GM21723 (cell line): ENCODE measurements around the gene STOML3.
"Not testable (repeated sequence)": the region's sequence is repeated elsewhere in the genome, so short reads cannot be mapped to it uniquely, and the experiment has no call there.

Experiments
- ATAC-seq: cut with Tn5 transposase; IDR thresholded peaks from one replicate; pipeline ENCODE4 v1.9.1; 2021; ENCODE audit warnings: mild to moderate bottlenecking, moderate library complexity; ENCODE audit not compliant: unreplicated experiment

STOML3 gene

GRCh38 chr13:38990693-38991092 lies at the start of gene STOML3:
STOML3 (minus strand) TSS chr13:38990831; CDS start chr13:38990721, 110 bp downstream.
- no peak for ATAC-seq

DNA sequence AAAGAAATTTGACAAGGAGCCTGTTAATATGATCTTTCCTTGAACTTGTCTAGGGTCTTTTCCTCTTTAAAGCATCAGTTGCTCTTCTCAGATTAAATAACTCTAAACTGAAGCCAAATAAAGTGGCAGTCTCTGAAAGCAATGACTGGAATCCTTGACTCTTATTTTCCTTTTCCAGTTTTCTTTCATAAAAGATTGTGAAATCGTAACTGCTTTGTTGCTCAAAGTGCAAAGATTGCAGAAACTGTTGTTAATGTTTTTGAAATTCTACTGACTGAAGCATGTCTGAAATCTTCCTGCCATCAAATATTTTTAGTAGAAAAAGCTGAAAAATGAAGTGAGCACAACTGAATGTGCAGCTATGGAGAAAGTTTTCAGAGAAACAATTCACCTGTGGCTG lies 49.6 kb upstream of the STOML3 start:
- ATAC-seq, result no peak

DNA sequence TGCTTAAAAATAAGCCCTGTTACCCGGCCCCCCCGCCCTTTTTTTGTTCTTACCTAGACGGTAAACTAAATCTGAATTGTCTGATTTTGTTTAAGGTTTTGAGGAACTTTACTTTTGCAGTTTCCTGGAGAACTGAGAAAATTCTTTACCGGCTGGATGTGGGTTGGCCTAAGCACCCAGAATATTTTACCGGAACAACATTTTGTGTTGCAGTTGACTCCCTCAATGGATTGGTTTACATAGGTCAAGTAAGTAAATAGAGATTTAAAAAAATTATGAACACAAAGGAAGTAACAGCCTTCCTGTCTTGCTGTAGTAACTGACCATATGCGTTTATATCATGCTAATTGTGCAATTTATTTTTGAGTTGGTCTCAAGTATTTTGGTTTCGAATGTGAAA lies 48.4 kb upstream of the STOML3 start:
- ATAC-seq, result no peak

DNA sequence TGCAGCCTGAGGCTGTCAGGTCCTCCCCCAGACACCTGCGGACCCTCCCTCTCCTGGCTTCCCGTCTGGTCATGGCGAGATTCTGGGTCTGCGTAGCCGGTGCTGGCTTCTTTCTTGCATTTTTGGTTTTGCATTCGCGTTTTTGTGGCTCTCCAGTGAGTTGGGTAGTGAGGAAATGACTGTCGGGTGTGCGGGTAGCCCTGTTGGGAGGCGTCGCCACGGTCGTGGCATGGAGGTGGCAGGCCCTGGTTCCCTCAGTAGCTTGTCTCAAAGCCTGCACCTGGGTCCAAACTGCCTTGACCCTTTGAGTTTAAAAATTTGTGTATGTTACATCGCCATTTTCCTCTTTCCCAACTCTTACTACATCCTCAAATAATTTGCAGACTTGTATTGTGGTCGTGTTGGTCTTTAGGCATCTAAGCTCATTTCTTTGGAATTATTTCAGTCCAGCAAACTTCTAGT lies 48.0 kb upstream of the STOML3 start:
- peak; percentile 41 for ATAC-seq

DNA sequence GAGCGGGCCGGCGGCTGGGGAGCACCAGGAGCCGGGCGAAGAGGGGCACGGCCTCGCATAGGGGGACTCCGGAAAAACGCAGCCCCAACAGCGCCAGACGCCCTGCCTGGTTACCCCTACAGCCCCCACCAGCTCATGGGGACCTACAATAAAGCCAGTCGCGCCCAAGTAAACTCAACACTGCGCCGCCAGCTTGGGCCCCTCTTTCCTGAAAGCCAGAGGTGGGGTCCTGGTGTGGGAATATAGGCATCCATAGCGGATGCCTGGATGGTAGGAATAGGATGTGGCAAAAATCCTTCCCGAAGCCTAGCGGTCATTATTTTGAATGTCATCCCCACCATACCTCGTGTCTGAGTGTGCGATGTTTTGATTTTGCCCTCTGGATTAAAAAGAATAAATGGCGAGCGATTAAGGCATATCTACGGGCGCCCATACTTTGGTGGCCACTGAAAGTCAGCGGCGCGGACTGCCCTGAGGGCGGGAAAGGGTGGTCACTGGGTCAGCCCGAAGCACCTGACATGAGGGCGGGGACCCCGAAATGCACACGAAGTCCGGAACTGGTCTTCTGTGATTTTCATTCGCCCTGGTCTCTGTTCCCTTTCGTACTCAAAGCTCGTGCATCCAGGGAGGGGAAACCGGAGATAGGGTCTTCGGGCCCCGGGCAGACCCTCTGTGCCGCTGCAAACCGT lies 47.4 kb upstream of the STOML3 start, which contains the start of the genes NHLRC3 and PROSER1:
Gene NHLRC3 (plus strand): TSS at position 577 of the 689 bp plus-strand sequence. CDS start 184 bp downstream, outside the sequence.
Gene PROSER1 (minus strand): TSS at position 210 of the 689 bp plus-strand sequence. CDS start 847 bp downstream, outside the sequence.
- ATAC-seq, result peak; percentile 75

DNA sequence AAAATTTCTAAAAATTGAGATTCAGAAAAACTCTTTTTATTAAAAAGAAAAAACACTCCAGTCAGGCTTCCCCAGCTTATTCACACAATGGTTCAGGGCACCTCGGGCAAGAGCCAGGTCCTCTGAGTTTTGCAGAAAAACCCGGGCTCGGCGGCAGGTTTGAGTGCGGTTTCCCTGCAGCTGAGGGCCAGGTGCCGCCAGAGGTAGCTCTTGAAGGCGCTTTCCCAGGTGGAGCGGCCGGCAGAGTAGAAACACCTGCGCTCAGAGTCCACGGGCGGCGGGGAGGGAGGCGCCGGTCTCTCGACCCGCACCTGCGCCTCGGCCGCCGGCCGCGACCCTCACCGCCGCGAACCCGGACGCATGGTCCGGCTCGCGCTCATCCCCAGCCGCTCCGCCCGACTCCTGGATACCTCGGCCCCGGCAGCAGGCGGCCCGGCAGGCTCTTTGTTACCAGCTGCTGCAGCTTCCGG lies 46.8 kb upstream of the STOML3 start:
- ATAC-seq, result peak; percentile 25

DNA sequence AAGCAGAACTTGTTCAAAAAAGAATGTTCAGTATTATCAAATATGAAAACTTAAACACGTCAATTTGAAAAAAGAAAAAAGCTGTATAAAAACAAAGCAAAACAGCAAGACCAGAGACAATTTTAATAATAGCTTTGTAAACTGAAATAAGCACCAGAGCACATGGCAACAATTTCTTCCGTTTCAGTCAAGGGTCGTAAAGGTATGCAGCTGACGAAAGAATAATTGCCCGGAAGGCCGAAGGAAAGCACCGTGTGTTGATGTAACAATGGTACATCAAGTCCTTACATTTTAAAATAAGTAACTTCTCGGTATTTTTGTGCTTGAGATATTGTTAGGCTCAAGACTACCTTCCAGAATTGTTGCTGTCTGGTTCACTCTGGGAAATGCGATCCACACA lies 45.6 kb upstream of the STOML3 start:
- no peak for ATAC-seq

GRCh38 chr13:39035799-39036198 lies 45.2 kb upstream of the STOML3 start:
- no peak for ATAC-seq

DNA sequence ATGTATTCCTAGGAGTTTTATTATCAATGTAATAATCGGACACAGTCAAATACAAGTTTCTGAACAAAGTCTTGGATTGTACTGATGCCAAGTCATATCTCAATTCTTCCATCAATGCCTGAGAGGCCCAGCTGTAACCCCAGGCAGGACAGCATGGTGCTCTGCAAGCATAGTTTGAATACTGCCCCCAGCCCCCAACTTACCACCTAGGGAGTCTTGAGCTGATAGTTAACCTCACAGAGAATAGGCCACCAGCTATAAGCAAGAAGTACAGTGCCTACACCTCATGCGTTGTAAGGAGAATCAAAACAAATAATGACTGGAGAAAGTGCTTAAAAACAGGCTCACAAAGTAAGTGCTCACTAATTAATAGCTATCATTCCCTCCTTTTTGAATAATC lies 44.6 kb upstream of the STOML3 start:
- no peak for ATAC-seq

DNA sequence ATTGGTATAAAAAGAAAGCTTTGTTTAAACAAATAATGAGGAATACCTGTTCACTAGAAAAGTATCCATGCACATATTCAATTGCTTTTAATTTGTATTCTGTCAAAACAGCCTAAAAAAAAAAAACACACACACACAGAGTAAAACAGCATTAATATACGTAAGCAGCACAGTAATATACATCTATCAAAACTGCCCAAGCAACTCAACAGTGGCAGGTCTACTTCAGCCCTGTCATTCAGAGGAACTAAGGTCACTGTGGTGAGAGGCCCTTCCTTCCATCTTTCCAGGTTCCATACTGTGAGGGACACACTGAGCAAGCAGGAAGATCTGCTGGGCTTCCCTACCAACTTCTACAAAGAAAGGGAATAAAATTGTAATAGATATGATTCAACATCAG lies 43.5 kb upstream of the STOML3 start:
- no peak for ATAC-seq

GRCh38 chr13:39032150-39032549 lies 41.5 kb upstream of the STOML3 start:
- ATAC-seq, result no peak

GRCh38 chr13:39025433-39025839 lies 34.8 kb upstream of the STOML3 start:
- no peak for ATAC-seq

DNA sequence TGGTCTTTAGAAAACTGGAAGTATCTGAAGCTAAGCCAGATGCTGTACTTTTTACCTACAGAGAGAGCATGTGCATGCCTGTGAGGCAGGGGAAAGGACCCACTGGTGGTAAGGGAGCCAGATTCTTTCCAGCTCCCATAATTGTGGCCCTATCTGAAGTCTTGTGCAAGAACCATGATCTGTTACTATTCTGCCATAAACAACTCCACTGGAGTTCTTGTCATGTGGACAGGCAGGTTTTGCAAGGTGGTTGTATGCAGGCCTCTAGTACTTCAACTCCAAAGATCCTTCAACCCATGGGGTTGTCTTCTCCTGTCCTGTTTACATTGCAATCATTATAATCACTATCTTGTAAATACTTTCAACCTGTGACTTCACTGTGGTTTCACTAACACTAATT lies 33.1 kb upstream of the STOML3 start:
- ATAC-seq, result no peak

GRCh38 chr13:39023316-39023715 lies 32.7 kb upstream of the STOML3 start:
- no peak for ATAC-seq

DNA sequence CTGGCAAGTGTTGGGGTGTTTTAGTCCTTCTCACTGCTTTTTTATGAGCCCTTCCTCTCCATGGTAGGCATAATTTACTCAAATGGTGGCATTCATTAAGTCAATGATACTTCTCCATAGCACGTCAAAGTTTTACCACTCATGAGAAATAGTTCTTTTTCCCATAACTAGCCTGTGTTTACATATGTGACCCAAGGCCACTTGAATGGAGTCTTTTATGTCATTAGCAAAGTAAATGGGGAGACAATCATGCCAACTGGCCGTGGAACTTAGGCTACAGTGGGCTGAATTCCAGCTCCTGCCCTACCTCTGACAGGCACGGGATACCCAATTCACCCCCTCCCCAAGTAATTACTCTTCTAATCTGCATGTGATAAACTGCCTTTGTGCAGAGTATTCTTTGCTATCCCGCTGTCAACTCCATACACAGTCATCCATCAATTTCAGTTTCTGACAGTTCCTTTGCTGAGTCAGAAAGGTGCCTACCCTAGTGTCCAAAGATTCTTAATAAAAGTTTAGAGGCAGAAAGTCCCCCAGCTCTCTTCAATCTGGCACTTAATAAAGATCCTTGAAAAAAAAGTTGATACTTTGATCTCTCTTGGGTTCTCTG lies 30.3 kb upstream of the STOML3 start:
- no peak for ATAC-seq

- ATAC-seq, result peak; percentile 86
Observed at GRCh38 chr13:39016787-39017186, 26.2 kb upstream of the STOML3 start.

DNA sequence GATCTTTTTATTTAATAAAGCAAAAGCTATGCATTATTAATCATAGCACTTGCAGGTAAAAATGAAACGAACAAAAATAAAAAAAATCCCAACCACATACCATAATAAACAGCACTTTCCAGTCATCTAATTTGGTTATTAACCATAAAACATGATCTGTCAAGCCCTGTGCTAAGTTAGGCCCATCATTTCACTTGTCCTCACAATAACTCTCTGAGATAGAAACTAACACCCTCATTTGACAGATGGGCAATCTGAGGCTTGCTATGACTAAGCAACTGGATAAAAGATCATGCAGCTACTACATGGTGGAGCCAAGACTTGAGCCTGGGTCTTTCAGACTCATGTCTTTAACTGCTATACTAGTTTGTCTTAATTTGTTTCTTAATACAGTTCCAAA lies 25.5 kb upstream of the STOML3 start:
- peak; percentile 73 for ATAC-seq

DNA sequence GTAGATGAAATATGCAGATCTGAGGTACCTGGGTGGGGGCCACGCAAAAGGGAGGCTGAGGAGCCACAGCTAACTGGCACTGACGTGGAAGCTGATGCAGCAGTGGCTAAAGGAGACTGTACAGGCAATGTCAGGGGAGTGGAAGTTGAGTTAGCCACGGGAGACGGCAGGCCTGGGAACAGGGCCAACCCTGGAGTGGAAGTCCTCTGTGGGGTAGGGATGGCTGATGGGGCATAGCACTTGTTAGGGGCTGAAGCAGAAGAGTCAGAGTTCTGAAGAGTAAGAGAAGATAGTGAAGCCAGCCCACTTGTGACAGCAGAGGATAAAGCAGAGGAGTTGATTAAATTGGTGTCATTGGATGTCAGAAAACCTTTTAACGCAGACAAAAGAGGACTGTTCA lies 22.8 kb upstream of the STOML3 start:
- ATAC-seq, result no peak

DNA sequence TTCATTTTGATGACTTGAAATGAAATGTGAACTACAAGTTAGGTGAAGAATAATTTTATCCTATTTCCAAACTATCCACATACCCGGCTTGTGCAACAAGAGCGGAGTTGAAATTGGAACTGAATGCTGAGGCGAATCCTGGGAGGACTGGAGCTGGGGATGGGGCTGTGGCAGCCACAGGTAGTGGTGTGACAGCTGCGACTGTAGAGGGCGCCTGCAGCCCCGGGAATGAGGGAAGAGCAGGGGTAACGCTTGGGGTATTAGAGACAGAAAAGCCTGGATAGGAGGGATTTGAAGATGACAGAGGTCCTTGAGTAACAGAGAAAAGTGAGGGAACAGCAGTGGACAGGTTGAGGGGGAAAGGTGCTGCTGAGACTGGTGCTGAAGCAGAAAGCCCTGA lies 22.0 kb upstream of the STOML3 start:
- no peak for ATAC-seq

DNA sequence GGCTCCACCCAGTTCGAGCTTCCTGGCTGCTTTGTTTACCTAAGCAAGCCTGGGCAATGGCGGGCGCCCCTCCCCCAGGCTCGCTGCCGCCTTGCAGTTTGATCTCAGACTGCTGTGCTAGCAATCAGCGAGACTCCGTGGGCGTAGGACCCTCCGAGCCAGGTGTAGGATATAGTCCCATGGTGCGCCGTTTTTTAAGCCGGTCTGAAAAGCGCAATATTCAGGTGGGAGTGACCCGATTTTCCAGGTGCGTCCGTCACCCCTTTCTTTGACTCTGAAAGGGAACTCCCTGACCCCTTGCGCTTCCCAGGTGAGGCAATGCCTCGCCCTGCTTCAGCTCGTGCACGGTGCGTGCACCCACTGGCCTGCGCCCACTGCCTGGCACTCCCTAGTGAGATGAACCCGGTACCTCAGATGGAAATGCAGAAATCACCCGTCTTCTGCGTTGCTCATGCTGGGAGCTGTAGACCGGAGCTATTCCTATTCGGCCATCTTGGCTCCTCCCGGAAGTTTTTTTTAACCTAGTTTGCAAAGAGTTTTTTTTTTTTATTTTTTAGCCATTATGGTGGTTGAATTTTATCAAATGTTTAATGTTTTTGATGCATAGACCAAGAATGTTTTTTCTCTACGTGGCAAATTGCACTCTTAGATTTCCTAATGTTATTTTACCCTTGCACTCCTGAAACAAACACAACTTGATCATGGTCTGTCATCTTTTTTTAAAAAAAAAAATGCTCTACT lies 15.9 kb upstream of the STOML3 start:
- not testable (repeated sequence) for ATAC-seq

DNA sequence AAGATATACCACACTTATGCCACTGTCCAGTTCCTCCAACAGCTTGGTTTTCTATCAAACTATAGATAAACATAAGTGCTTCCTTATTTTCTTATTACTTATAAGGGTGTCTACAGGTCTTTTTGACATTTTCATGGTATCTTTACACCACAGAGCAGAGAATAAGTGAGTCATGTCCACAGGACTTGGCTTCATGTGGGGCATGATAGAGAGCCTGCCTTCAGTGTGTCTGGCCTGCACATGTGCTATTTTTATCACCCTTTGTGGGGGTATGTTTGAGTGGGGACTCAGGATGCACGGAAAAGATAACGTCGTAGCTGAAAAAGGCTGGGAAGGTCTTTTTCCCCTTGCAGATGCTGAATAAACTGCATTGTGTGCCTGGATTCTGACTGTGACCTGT lies 8.1 kb upstream of the STOML3 start:
- ATAC-seq, result no peak

DNA sequence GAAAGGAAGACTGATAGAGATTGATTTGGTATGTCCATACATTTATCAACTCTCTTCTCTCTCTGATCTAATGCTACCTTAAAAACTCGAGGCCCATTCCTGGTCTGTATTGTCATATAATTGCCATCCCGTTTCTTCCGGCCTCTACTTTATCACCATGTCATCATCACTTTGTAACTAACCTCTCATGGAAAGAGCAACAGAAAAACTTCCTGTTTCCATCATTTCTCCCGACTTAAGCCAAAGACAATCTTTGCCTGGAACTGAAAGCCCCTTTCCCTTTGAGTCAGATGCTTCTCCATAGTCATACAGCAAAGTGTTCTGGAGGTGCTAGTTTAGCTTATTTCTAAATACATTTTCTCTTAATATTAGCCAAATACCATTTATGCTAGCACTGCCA lies 2.8 kb upstream of the STOML3 start:
- no peak for ATAC-seq
